Spleen (tissue), 11 donors: ENCODE data around the gene SEC14L3. TPM values are rescaled to one million over a fixed set of nuclear protein-coding genes. Genes with fewer than 3 reads are reported as not detected.
"Not testable (repeated sequence)": the region's sequence is repeated elsewhere in the genome, so short reads cannot be mapped to it uniquely, and the experiment has no call there.

Experiments
- DNase-seq: peaks from one replicate; pipeline ENCODE4 v3.0.0-alpha.2; 2020
- H3K27ac ChIP-seq, 8 donors: fragments of 200-600 bp; sonication (generic) in 7 of 8; 1 replicate in 4 of 8; 2 replicates in 4 of 8; pipeline versions ENCODE4 v1.5.0 to v1.8.0; 2016 to 2021; ENCODE audit warnings: inconsistent platforms in 4 of 8, mild to moderate bottlenecking in 4 of 8, moderate library complexity in 1 of 8
- H3K27me3 ChIP-seq, 7 donors: fragments of 200-600 bp; sonication (generic) in 6 of 7; replicated peaks in 1 of 7; 1 replicate in 4 of 7; 2 replicates in 3 of 7; pipeline versions ENCODE4 v1.5.0 to v1.8.0; 2016 to 2021; ENCODE audit warnings: inconsistent platforms in 3 of 7, mild to moderate bottlenecking in 1 of 7
- H3K36me3 ChIP-seq, 6 donors: fragments of 200-600 bp; sonication (generic) in 5 of 6; 1 replicate in 4 of 6; 2 replicates in 2 of 6; pipeline versions ENCODE4 v1.5.0 to v1.8.0; 2016 to 2021; ENCODE audit warnings: inconsistent platforms in 2 of 6
- H3K4me1 ChIP-seq, 6 donors: fragments of 200-600 bp; sonication (generic) in 5 of 6; 1 replicate in 3 of 6; 2 replicates in 3 of 6; pipeline versions ENCODE4 v1.5.0 to v1.8.0; 2016 to 2021; ENCODE audit warnings: inconsistent platforms in 3 of 6
- H3K4me3 ChIP-seq, 8 donors: fragments of 200-600 bp; sonication (generic) in 7 of 8; 1 replicate in 4 of 8; 2 replicates in 4 of 8; pipeline versions ENCODE4 v1.5.0 to v1.8.0; 2016 to 2021; ENCODE audit warnings: inconsistent platforms in 4 of 8, mild to moderate bottlenecking in 4 of 8, moderate library complexity in 2 of 8
- H3K9me3 ChIP-seq, 8 donors: fragments of 200-600 bp; sonication (generic) in 7 of 8; 1 replicate in 4 of 8; 2 replicates in 4 of 8; pipeline versions ENCODE4 v1.5.0 to v1.8.0; 2016 to 2021; ENCODE audit warnings: inconsistent platforms in 4 of 8
- CTCF ChIP-seq, 11 experiments: fragments of 200-600 bp in 7 of 11; fragments of 450-650 bp in 4 of 11; sonication (generic) in 4 of 11; IDR thresholded peaks in 8 of 11; conservative IDR thresholded peaks in 3 of 11; 1 replicate in 7 of 11; 2 replicates in 4 of 11; pipeline versions ENCODE4 v1.4.0 to v1.8.0; 2016 to 2021; ENCODE audit warnings: antibody characterized with exemption in 11 of 11, inconsistent platforms in 4 of 11, mild to moderate bottlenecking in 1 of 11
- POLR2A ChIP-seq, 3 donors: fragments of 450-650 bp; IDR thresholded peaks; one replicate each; pipeline ENCODE4 v1.5.1; 2017; ENCODE audit warnings: antibody characterized with exemption in 3 of 3, mild to moderate bottlenecking in 1 of 3
- POLR2AphosphoS5 ChIP-seq, 3 donors: sonication (generic); formaldehyde crosslinking; IDR thresholded peaks; one replicate each; pipeline ENCODE4 v1.5.1; 2017; ENCODE audit warnings: antibody characterized with exemption in 3 of 3
- WGBS, 5 donors: extraction: QIAGEN DNeasy Blood & Tissue Kit in 3 of 5; methylation state at CpG; one replicate each; pipeline versions ENCODE4 v1.1.5 to v1.1.7; 2013 to 2018; 5-methylcytosine and 5-hydroxymethylcytosine counted together
- intact Hi-C: fragments of 100-400 bp; cut with DNase I; formaldehyde crosslinking; loops from one replicate; pipeline ENCODE4 v1.15.0; 2023; ENCODE audit warnings: low total_unique reads
- polyA plus RNA-seq, 3 donors: library from polyadenylated mRNA; stranded (reverse); fragments of 200-250 nt; gene quantifications; one replicate each; pipeline ENCODE4 v1.2.1, GENCODE V29; 2013
- total RNA-seq, 7 donors: library from RNA; depleted of rRNA in 3 of 7; stranded (reverse); fragments of >200 nt in 3 of 7; fragmentation: NEBNext Ultra II Directional in 4 of 7; extraction: Animal tissue kit (Norgen Biotek cat#: 25700) in 4 of 7; gene quantifications; one replicate each; pipeline versions ENCODE4 v1.1.0 to v1.2.1, GENCODE V29; 2016 to 2021
- donor health status: healthy with polysubstance abuse.
- donor health status: DM: no; HTN: no; CAD: no; lungs with moderate emphysema.
- donor health status: DM: no; HTN: no; CAD: no.
- donor health status: Bipolar disorder and iron deficiency.
- donor health status: healthy.
- donor health status: DM: no; HTN: no; CAD: no.
- donor health status: DM: yes; HTN: yes; CAD: no.

Gene SEC14L3
- total and polyA plus RNA-seq, 10 donors = not detected

- intact Hi-C loops = no loop called here
- H3K27me3 ChIP-seq = peaks cover 0 to 8% (median 0%) of the 10 kb centered on the region in 7 donors
- no peak for DNase-seq
- no peaks in the 10 kb centered on the region for H3K36me3 ChIP-seq
- H3K4me3 ChIP-seq = no peak overlapping the region
- no peak overlapping the region for H3K27ac ChIP-seq
- TF ChIP-seq CTCF (IDR thresholded peaks at IDR 0.05 in 8 of 11, conservative IDR thresholded peaks at IDR 0.05 in 3 of 11) (no peak), POLR2A (IDR thresholded peaks at IDR 0.05) (no peak), POLR2AphosphoS5 (IDR thresholded peaks at IDR 0.05) (no peak)
- no peaks in the 10 kb centered on the region for H3K9me3 ChIP-seq
- H3K4me1 ChIP-seq = no peaks in the 10 kb centered on the region
- 51 to 65% (median 53%) methylated on average over 6 of the region's 6 CpGs for WGBS, 5 donors
Observed at GRCh38 chr22:30453731-30454510, 17.9 kb downstream of the SEC14L3 start.

GRCh38 chr22:30452861-30453260 is 19.0 kb downstream of the SEC14L3 start:
- Histone ChIP-seq H3K36me3 (no peaks in the 10 kb centered on the region), H3K4me3 (no peak overlapping the region), H3K27ac (no peak overlapping the region), H3K4me1 (no peaks in the 10 kb centered on the region), H3K9me3 (no peaks in the 10 kb centered on the region), H3K27me3 (peaks cover 0 to 11% (median 0%) of the 10 kb centered on the region in 7 donors)
- no peak for DNase-seq
- TF ChIP-seq CTCF (IDR thresholded peaks at IDR 0.05 in 8 of 11, conservative IDR thresholded peaks at IDR 0.05 in 3 of 11) = no peak
- TF ChIP-seq POLR2AphosphoS5 (IDR thresholded peaks at IDR 0.05) = no peak
- intact Hi-C loops = no loop called here
- WGBS, 5 donors = 80 to 87% (median 82%) methylated on average over 6 of the region's 6 CpGs

GRCh38 chr22:30451488-30451887 is 20.3 kb downstream of the SEC14L3 start:
- 63 to 76% (median 66%) methylated on average over 9 of the region's 9 CpGs for WGBS, 5 donors
- intact Hi-C loops, DNase-seq: not testable (repeated sequence)

GRCh38 chr22:30447656-30448055 is 24.2 kb downstream of the SEC14L3 start:
- Histone ChIP-seq H3K9me3 (peaks cover 0 to 4% (median 0%) of the 10 kb centered on the region in 8 donors), H3K27ac (no peak overlapping the region), H3K4me1 (peaks cover 0 to 14% (median 4%) of the 10 kb centered on the region in 6 donors), H3K27me3 (peaks cover 0 to 60% (median 0%) of the 10 kb centered on the region in 7 donors), H3K36me3 (no peaks in the 10 kb centered on the region), H3K4me3 (no peak overlapping the region)
- WGBS, 5 donors = 71 to 94% (median 88%) methylated on average over 3 of the region's 3 CpGs
- intact Hi-C loops = no loop called here
- TF ChIP-seq CTCF (IDR thresholded peaks at IDR 0.05 in 8 of 11, conservative IDR thresholded peaks at IDR 0.05 in 3 of 11) = no peak
- TF ChIP-seq POLR2AphosphoS5 (IDR thresholded peaks at IDR 0.05) = no peak
- no peak for TF ChIP-seq POLR2A (IDR thresholded peaks at IDR 0.05)
- DNase-seq = no peak

More at GRCh38 chr22:30451488-30451887, 20.3 kb downstream of the SEC14L3 start:
- peaks cover 0 to 25% (median 0%) of the 10 kb centered on the region in 7 donors for H3K27me3 ChIP-seq
- not testable (repeated sequence) for H3K4me1 ChIP-seq, H3K36me3 ChIP-seq, H3K27ac ChIP-seq, H3K4me3 ChIP-seq, H3K9me3 ChIP-seq
